Lung (tissue), 12 donors: Measurements from ENCODE around the gene XIRP2. TPM values are rescaled to one million over a fixed set of nuclear protein-coding genes. Genes with fewer than 3 reads are reported as not detected.

Experiments
- ATAC-seq: fragments of 200-7000 bp; cut with Tn5 transposase; one replicate; pipeline ENCODE4 v1.9.1; 2020; ENCODE audit warnings: moderate number of reproducible peaks; ENCODE audit not compliant: insufficient read depth, low FRiP score
- DNase-seq, 3 donors: peaks; one replicate each; pipeline ENCODE4 v3.0.0-alpha.2; 2013 to 2017
- H3K27ac ChIP-seq, 2 donors: one replicate each; pipeline ENCODE4 v1.5.1; 2013; ENCODE audit warnings: mild to moderate bottlenecking in 2 of 2, moderate library complexity in 2 of 2, control low read depth in 1 of 2, inconsistent platforms in 1 of 2, low read depth in 1 of 2, low read length in 1 of 2
- H3K27me3 ChIP-seq, 3 donors: one replicate each; pipeline ENCODE4 v1.5.1; 2013; ENCODE audit warnings: low read length in 2 of 3; ENCODE audit not compliant: control insufficient read depth in 3 of 3, insufficient read depth in 3 of 3
- H3K36me3 ChIP-seq, 4 donors: one replicate each; pipeline ENCODE4 v1.5.1; 2013; ENCODE audit warnings: low read length in 4 of 4, mild to moderate bottlenecking in 1 of 4, moderate library complexity in 1 of 4; ENCODE audit not compliant: control insufficient read depth in 4 of 4, insufficient read depth in 4 of 4
- H3K4me1 ChIP-seq, 5 donors: one replicate each; pipeline ENCODE4 v1.5.1; 2013; ENCODE audit warnings: low read length in 5 of 5, mild to moderate bottlenecking in 2 of 5, moderate library complexity in 1 of 5; ENCODE audit not compliant: control insufficient read depth in 5 of 5, insufficient read depth in 5 of 5
- H3K4me3 ChIP-seq: one replicate; pipeline ENCODE4 v1.5.1; 2013; ENCODE audit warnings: mild to moderate bottlenecking, control low read depth, moderate library complexity
- H3K9ac ChIP-seq, 2 donors: one replicate each; pipeline ENCODE4 v1.5.1; 2013; ENCODE audit warnings: low read length in 2 of 2, control low read depth in 1 of 2; ENCODE audit not compliant: insufficient read depth in 1 of 2
- H3K9me3 ChIP-seq, 4 donors: one replicate each; pipeline ENCODE4 v1.5.1; 2013; ENCODE audit warnings: low read length in 3 of 4, mild to moderate bottlenecking in 1 of 4, moderate library complexity in 1 of 4; ENCODE audit not compliant: control insufficient read depth in 4 of 4, insufficient read depth in 3 of 4
- WGBS, 2 donors: extraction: QIAGEN DNeasy Blood & Tissue Kit; methylation state at CpG; one replicate each; pipeline ENCODE4 v1.1.7; 2013; 5-methylcytosine and 5-hydroxymethylcytosine counted together
- polyA plus RNA-seq, 2 donors: library from polyadenylated mRNA; stranded (reverse); fragments of 200-250 nt; gene quantifications; one replicate each; pipeline ENCODE4 v1.2.1, GENCODE V29; 2013
- total RNA-seq, 2 donors: library from RNA; depleted of rRNA in 1 of 2; stranded (reverse); fragments of >200 nt in 1 of 2; gene quantifications; one replicate each; pipeline ENCODE4 v1.2.1, GENCODE V29; 2014 to 2021
- TF ChIP-seq, protein P1 (sequence below): IDR thresholded peaks from 2 replicates; pipeline ENCODE4 v1.5.1; 2012; ENCODE audit warnings: mild to moderate bottlenecking; ENCODE audit errors: control extremely low read depth, extremely low read depth
- donor health status: control.
- donor health status: control.
- donor health status: Bipolar disorder and iron deficiency.
- donor health status: healthy.
- donor health status: DM: yes; HTN: yes; CAD: no.

XIRP2 gene
- total and polyA plus RNA-seq, 4 donors = 0.11 to 0.46 (median 0.14) TPM; not detected in 1

DNA sequence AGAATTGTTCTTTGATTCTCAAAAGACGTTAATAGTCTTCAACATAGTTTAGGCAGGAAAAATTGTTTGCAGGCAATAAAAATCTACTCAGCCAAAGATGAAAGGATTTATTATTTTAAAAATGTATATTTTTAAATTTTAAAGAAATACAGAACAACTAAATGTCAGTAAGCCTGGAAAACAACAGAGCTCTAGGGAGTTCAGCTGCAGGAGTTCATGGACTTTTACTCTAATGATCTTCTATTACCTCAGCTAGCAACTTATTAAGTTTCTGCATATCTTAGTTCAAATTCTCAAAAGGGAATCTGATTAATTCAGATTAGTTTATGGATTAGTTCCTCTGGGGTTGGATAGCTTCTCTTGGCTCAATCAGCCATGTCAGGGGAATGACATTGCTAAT, 17.9 kb upstream of the XIRP2 start:
- no peak overlapping the region for H3K4me3 ChIP-seq
- no peaks in the 10 kb centered on the region for H3K27me3 ChIP-seq
- TF ChIP-seq, protein P1, sequence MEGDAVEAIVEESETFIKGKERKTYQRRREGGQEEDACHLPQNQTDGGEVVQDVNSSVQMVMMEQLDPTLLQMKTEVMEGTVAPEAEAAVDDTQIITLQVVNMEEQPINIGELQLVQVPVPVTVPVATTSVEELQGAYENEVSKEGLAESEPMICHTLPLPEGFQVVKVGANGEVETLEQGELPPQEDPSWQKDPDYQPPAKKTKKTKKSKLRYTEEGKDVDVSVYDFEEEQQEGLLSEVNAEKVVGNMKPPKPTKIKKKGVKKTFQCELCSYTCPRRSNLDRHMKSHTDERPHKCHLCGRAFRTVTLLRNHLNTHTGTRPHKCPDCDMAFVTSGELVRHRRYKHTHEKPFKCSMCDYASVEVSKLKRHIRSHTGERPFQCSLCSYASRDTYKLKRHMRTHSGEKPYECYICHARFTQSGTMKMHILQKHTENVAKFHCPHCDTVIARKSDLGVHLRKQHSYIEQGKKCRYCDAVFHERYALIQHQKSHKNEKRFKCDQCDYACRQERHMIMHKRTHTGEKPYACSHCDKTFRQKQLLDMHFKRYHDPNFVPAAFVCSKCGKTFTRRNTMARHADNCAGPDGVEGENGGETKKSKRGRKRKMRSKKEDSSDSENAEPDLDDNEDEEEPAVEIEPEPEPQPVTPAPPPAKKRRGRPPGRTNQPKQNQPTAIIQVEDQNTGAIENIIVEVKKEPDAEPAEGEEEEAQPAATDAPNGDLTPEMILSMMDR = no peak
- no peaks in the 10 kb centered on the region for H3K9me3 ChIP-seq
- ATAC-seq (no peak), DNase-seq (no peak)
- no peaks in the 10 kb centered on the region for H3K36me3 ChIP-seq
- 88 to 96% methylated on average over 1 of the region's 1 CpG for WGBS, 2 donors
- no peak overlapping the region for H3K27ac ChIP-seq
- no peak overlapping the region for H3K9ac ChIP-seq
- no peaks in the 10 kb centered on the region for H3K4me1 ChIP-seq

DNA sequence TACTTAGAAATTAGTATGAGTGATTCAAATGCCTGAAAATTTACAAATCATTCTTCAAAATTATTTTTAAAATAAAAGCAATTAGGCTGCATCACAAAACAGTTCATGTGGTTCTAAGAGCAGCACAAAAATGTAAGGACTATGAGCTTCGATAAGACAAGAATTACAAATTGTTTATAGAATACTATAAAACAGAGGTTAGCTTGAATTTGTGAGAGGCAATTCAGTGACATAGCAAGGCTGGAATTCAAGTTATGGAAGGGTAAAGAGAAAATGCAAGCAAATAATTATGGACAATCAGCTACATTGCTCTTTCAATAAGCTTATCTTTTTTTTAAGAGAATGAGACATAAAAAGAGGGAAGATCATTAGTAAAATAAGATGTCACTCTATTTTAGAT, 7.1 kb upstream of the XIRP2 start:
- 64 to 74% methylated on average over 1 of the region's 1 CpG for WGBS, 2 donors
- Histone ChIP-seq H3K27me3 (no peaks in the 10 kb centered on the region), H3K4me3 (no peak overlapping the region), H3K27ac (no peak overlapping the region), H3K9me3 (no peaks in the 10 kb centered on the region), H3K4me1 (no peaks in the 10 kb centered on the region), H3K9ac (no peak overlapping the region), H3K36me3 (no peaks in the 10 kb centered on the region)
- TF ChIP-seq, protein P1 = no peak
- ATAC-seq = no peak
- DNase-seq = no peak

DNA sequence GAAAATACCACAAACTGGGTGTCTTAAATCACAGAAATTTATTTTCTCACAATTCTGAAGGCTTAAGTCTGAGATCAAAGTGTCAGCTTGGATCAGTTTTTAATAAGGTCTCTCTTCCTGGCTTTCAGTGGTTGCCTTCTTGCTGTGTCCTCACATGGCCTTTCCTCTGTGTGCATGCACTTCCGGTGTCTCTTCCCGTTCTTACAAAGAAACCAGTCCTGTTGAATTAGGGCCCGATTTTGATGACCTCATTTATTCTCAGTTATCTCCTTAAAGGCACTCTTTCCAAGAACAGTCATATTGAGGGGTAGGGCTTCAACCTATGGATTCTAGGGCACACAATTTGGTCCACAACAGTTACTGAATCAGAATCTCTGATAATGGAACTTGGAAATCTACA, 5.4 kb upstream of the XIRP2 start:
- Histone ChIP-seq H3K9me3 (no peaks in the 10 kb centered on the region), H3K4me3 (no peak overlapping the region), H3K36me3 (no peaks in the 10 kb centered on the region), H3K27ac (no peak overlapping the region), H3K9ac (no peak overlapping the region), H3K4me1 (no peaks in the 10 kb centered on the region), H3K27me3 (no peaks in the 10 kb centered on the region)
- TF ChIP-seq, protein P1 = no peak
- WGBS, 2 donors = 55 to 78% methylated on average over 3 of the region's 3 CpGs
- DNase-seq (no peak), ATAC-seq (no peak)

DNA sequence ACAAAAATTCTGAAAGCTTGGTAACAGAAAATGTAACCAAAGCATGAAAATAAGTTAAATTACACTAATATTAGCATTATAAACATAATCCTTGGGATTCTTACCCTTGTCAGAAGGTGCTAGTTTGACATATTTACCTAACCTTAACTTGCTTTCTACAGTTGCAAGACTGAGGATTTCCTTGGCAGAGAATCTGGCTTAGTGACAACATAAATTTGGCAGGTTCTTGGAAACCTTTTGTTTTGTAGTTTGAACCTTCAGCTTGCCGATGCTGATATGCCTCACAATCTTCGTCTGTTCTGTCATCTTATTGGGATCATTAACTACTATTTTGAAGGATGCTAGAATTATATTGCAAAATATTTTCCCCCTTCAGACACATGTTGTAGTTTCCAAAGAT, 3.4 kb downstream of the XIRP2 start:
- no peaks in the 10 kb centered on the region for H3K36me3 ChIP-seq
- TF ChIP-seq, protein P1 = no peak
- peak in 1 of 3 donors; percentile 15 for DNase-seq

More for the DNA sequence above, 3.4 kb downstream of the XIRP2 start:
- no peaks in the 10 kb centered on the region for H3K9me3 ChIP-seq
- no peaks in the 10 kb centered on the region for H3K4me1 ChIP-seq
- H3K4me3 ChIP-seq = no peak overlapping the region
- no peaks in the 10 kb centered on the region for H3K27me3 ChIP-seq
- H3K9ac ChIP-seq = no peak overlapping the region
- no peak for ATAC-seq
- WGBS, 2 donors = 25 to 47% methylated on average over 2 of the region's 2 CpGs
- H3K27ac ChIP-seq = no peak overlapping the region
